Ramos (cell line): ENCODE results near the gene NOBOX.
"Not testable (repeated sequence)": the region's sequence is repeated elsewhere in the genome, so short reads cannot be mapped to it uniquely, and the experiment has no call there.

Experiments
- in situ Hi-C: fragments of 300-500 bp; cut with MboI; formaldehyde crosslinking; loops from one replicate; pipeline ENCODE4 v1.14.3; 2022; ENCODE audit warnings: low sequenced_read_pairs; ENCODE audit not compliant: unreplicated experiment

The NOBOX gene

DNA sequence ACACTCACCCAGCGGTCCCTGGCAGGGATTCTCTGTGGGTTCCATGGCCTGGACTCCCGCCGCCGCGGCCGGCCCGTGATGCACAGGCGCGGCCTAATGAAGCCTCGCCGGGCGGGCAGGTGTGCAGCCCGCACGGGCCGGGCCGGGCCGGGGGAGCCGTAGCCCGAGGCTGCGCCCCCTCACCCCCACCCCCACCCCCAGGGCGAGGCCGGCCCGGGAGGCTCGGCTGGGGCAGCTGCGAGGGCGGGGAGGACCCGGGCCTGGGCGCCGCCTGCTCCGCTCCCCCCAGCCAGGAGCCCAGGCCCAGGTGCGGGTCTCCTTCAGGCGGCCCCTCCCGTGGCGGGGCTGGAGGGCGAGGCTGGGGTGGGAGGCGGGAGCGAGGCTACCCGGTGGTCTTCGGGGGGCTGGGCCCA, at the start of gene NOBOX:
TSS of gene NOBOX (minus strand) at position 45 of the 413 bp plus-strand sequence.
- in situ Hi-C loops: no loop called here

GRCh38 chr7:144452064-144452463, 48.6 kb upstream of the NOBOX start:
- in situ Hi-C loops: no loop called here

- in situ Hi-C loops: no loop called here
Measured at GRCh38 chr7:144445590-144445989, 42.1 kb upstream of the NOBOX start.

- in situ Hi-C loops: no loop called here
Measured at GRCh38 chr7:144439717-144440205, 36.3 kb upstream of the NOBOX start.

DNA sequence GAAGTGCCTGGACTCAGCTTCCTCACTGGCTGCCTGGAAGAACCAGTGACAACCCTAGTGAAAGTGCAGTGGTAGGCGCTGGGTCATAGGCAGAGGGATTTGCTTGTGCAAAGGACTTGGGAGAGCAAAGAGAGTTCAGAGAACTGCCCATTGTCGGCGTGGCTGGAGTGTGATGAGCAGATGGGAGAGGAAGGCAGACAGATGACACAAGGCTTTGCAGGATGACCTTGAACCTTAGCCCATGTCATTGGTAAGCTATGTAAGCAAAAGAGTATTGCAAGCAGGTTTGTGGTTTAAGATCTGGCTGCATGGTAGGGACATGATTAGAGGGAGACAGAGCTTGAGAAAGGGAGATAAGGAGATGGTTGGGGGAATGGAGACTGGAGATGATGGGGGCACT, 35.3 kb upstream of the NOBOX start:
- in situ Hi-C loops: no loop called here

GRCh38 chr7:144437370-144438191, 34.1 kb upstream of the NOBOX start:
- in situ Hi-C loops: no loop called here

DNA sequence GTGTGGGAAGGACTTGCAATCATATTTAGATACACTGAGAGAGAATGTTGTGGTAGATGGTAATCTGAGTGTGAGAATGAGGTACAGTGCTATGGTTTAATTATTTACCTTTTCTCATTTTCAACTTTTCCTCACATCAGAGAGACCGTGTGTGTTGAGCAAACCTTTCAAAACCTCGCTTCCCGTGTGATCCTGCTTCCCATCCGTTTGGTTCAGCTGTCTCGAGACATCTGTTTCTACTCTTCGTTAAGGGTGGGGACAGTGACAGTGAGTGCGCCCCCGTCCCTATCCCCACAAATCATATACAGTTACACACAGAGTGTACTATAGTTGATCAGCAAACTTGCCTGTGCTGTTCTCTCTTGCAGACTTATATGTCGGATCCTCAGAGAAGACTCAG, 33.0 kb upstream of the NOBOX start:
- in situ Hi-C loops: no loop called here

- in situ Hi-C loops: no loop called here
Measured at GRCh38 chr7:144428431-144428830, 24.9 kb upstream of the NOBOX start.

GRCh38 chr7:144427539-144427938, 24.0 kb upstream of the NOBOX start:
- in situ Hi-C loops: not testable (repeated sequence)

DNA sequence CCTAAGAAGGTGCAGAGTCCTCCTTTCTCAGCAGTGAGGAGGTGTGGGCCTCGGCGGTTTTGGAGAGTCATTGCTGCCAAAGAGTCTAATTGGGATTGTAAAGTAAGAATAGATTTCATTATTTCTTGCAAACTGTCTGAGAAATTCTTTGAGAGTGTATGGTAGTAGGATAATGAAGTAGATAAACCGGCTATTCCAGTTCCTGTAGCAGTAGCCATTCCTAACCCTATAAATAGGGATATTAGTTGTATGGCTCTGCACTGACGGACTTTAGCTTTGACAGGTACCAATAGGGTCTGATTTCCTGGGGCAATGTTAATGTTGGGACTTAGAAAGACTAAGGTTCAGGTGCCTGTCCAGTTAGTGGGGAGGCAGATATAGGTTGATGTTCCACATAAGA, 15.4 kb upstream of the NOBOX start:
- in situ Hi-C loops: not testable (repeated sequence)

- in situ Hi-C loops: no loop called here
Measured at GRCh38 chr7:144416341-144416740, 12.8 kb upstream of the NOBOX start.

DNA sequence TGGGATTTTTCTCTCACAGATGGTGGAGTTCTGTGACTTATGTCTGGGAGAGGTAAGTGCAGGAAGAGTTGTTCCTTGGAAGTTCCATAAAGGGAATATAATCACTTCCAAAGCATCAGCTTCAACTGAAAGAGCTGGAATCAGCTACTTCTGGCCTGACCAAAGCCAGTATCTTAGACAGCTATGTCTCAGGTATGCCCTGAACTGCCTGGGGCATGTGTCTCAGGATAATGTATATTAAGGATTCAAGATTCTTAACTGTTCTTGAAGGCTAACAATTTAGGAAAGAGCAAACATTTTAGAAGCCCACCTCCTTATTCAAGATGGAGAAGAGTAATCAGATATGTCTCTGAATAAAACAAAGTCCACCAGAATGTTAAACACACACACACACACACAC, 12.4 kb upstream of the NOBOX start:
- in situ Hi-C loops: no loop called here

GRCh38 chr7:144414815-144415214, 11.3 kb upstream of the NOBOX start:
- in situ Hi-C loops: no loop called here

DNA sequence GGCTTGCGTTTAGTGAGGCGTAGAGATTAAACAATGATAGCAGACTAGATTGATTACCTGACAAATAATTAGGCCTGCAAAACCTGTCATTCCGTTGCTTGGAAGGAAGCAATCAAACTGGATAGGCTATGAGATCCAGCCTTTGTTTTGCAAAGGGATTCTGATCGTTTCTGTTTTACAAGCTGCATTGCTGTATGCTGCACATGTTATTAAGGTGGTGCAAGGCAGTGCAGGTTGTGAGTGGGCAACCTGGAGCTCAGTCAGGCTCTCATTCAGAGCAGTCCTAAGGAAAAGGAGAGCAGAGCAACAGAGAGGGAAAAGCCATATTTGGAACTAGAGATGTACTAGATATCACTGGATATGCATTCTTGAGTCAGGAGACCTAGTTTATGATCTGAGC, 6.9 kb upstream of the NOBOX start:
- in situ Hi-C loops: no loop called here

DNA sequence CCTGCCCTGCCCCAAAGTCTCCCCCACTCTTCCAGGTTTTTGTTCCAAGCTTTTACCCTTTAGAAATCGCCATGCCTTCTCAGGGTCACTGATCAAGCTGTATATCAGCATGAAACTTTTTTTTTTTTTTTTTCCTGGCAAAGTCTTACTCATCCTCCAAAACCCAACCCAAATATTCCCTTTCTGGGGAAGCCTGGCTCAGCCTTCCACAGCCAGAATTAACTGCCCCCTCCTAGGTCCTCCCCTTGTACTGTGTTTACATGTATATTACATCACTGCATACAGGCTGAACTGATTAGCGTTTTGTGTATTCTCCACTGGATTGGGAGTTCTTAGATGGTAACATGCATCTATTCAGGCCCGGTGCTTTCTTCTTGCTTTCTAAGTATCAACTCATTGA, 4.6 kb upstream of the NOBOX start:
- in situ Hi-C loops: no loop called here

GRCh38 chr7:144407266-144407931, 3.9 kb upstream of the NOBOX start:
- in situ Hi-C loops: no loop called here

GRCh38 chr7:144404946-144405345, 1.5 kb upstream of the NOBOX start:
- in situ Hi-C loops: no loop called here

GRCh38 chr7:144403102-144403501, 391 bp downstream of the NOBOX start:
- in situ Hi-C loops: no loop called here

- in situ Hi-C loops: no loop called here
Measured at GRCh38 chr7:144401490-144401889, 2.0 kb downstream of the NOBOX start.

DNA sequence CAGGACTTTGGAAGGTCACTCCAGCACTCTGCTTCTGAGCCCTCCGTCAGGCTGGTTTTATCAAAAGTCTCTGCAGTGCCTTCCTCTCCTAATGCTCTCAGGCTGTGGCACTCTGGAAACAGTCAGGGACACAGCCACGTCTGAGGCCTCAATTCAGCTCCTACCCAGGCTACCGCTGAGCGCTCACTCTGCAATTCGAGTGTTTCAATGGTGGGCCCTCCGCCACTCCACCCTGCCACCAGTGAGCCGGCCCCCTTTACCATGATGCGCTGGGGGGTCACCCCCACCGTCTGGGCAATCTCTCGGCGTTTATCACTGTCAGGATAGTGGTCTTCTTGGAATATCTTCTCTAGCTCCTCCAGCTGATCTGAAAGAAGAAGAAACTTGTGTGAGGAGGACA, 3.5 kb downstream of the NOBOX start:
- in situ Hi-C loops: no loop called here

- in situ Hi-C loops: no loop called here
Measured at GRCh38 chr7:144398911-144399310, 4.6 kb downstream of the NOBOX start.

DNA sequence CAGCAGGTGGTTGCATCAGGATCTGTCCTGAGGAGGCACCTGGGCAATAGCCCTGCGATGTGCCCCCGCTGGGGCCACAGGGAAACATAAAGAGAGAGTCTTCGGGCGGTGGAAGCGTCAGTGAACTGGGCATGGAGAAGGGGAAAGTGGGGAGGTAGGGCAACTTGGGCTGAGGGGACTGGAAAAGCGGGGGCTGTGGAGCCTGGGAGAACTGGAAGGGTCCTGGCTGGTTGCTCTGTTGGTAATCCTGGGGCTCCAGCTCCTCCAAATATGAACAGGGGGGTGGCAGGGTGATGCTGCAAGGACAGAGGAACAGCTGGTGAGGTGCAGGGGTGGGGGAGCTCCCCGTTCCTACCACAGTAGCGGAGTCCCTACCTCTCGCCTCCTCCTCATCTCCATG, 5.2 kb downstream of the NOBOX start:
- in situ Hi-C loops: no loop called here
